CD14-positive monocyte (primary cell): Measurements from ENCODE around the gene AFF2. TPM values are rescaled to one million over a fixed set of nuclear protein-coding genes. Genes with fewer than 3 reads are reported as not detected.

Experiments
- DNase-seq, 3 donors: peaks; one replicate each; pipeline ENCODE4 v3.0.0-alpha.2; 2011 to 2022
- H2AFZ ChIP-seq: 2 replicates; pipeline ENCODE4 v1.6.0; 2012; ENCODE audit warnings: mild to moderate bottlenecking, low read depth, low read length, inconsistent platforms; ENCODE audit not compliant: insufficient read depth, poor library complexity, severe bottlenecking
- H3K27ac ChIP-seq, 2 donors: 1 replicate in 1 of 2; 2 replicates in 1 of 2; pipeline ENCODE4 v1.5.1; 2012 to 2013; ENCODE audit warnings: low read length in 2 of 2, control low read depth in 1 of 2, inconsistent platforms in 1 of 2, low read depth in 1 of 2, mild to moderate bottlenecking in 1 of 2
- H3K27me3 ChIP-seq, 2 donors: one replicate each; pipeline versions ENCODE4 v1.6.0 to v1.6.1; 2011 to 2013; ENCODE audit warnings: low read length in 2 of 2; ENCODE audit not compliant: control insufficient read depth in 2 of 2, insufficient read depth in 2 of 2
- H3K36me3 ChIP-seq, 2 donors: replicated peaks in 1 of 2; 1 replicate in 1 of 2; 2 replicates in 1 of 2; pipeline versions ENCODE4 v1.5.1 to v1.6.1; 2012 to 2013; ENCODE audit warnings: low read length in 2 of 2, control low read depth in 1 of 2, inconsistent platforms in 1 of 2, mild to moderate bottlenecking in 1 of 2; ENCODE audit not compliant: insufficient read depth in 2 of 2, control insufficient read depth in 1 of 2
- H3K4me1 ChIP-seq, 2 donors: 1 replicate in 1 of 2; 2 replicates in 1 of 2; pipeline versions ENCODE4 v1.5.1 to v1.6.1; 2012 to 2013; ENCODE audit warnings: low read length in 2 of 2, control low read depth in 1 of 2, inconsistent platforms in 1 of 2, mild to moderate bottlenecking in 1 of 2, moderate library complexity in 1 of 2; ENCODE audit not compliant: insufficient read depth in 2 of 2, control insufficient read depth in 1 of 2
- H3K4me2 ChIP-seq: replicated peaks from 2 replicates; pipeline ENCODE3; 2012; ENCODE audit warnings: low read length, moderate library complexity, mild to moderate bottlenecking; ENCODE audit not compliant: poor library complexity, severe bottlenecking; ENCODE audit errors: extremely low read depth
- H3K4me3 ChIP-seq, 3 experiments: fragments of 200-600 bp in 1 of 3; sonication (generic) in 1 of 3; replicated peaks in 1 of 3; 1 replicate in 2 of 3; 2 replicates in 1 of 3; pipeline ENCODE4 v1.5.1; 2011 to 2013; ENCODE audit warnings: low read length in 3 of 3, mild to moderate bottlenecking in 3 of 3, control low read depth in 2 of 3, low read depth in 2 of 3, inconsistent platforms in 1 of 3, moderate library complexity in 1 of 3
- H3K79me2 ChIP-seq: 2 replicates; pipeline ENCODE4 v1.6.0; 2012; ENCODE audit warnings: mild to moderate bottlenecking, control low read depth, inconsistent platforms, low read length, moderate library complexity; ENCODE audit not compliant: insufficient read depth
- H3K9ac ChIP-seq: 2 replicates; pipeline ENCODE4 v1.6.0; 2017; ENCODE audit warnings: low read length, mild to moderate bottlenecking; ENCODE audit not compliant: insufficient read depth, poor library complexity, severe bottlenecking
- H3K9me3 ChIP-seq, 2 donors: replicated peaks in 1 of 2; 1 replicate in 1 of 2; 2 replicates in 1 of 2; pipeline versions ENCODE4 v1.5.1 to v1.6.1; 2012 to 2013; ENCODE audit warnings: low read length in 2 of 2, control low read depth in 1 of 2; ENCODE audit not compliant: control insufficient read depth in 1 of 2, insufficient read depth in 1 of 2
- H4K20me1 ChIP-seq: 2 replicates; pipeline ENCODE4 v1.6.0; 2012; ENCODE audit warnings: mild to moderate bottlenecking, low read length, control low read depth, moderate library complexity; ENCODE audit not compliant: insufficient read depth
- H3K27ac Mint-ChIP-seq, 7 donors: one replicate each; pipeline ENCODE4 v1.8.0; 2020; ENCODE audit warnings: mild to moderate bottlenecking in 7 of 7, mixed read lengths in 7 of 7, moderate library complexity in 6 of 7, inconsistent platforms in 2 of 7
- H3K27me3 Mint-ChIP-seq, 3 donors: one replicate each; pipeline ENCODE4 v1.8.0; 2021 to 2022; ENCODE audit warnings: low read depth in 3 of 3, mild to moderate bottlenecking in 3 of 3, mixed read lengths in 3 of 3, moderate library complexity in 3 of 3, inconsistent platforms in 1 of 3
- H3K36me3 Mint-ChIP-seq, 2 donors: one replicate each; pipeline ENCODE4 v1.8.0; 2020; ENCODE audit warnings: mixed read lengths in 2 of 2, inconsistent platforms in 1 of 2, mild to moderate bottlenecking in 1 of 2
- H3K4me1 Mint-ChIP-seq: one replicate; pipeline ENCODE4 v1.8.0; 2020; ENCODE audit warnings: mild to moderate bottlenecking, mixed read lengths
- H3K4me3 Mint-ChIP-seq, 2 donors: one replicate each; pipeline ENCODE4 v1.8.0; 2020; ENCODE audit warnings: mild to moderate bottlenecking in 2 of 2, mixed read lengths in 2 of 2, moderate library complexity in 1 of 2
- H3K9me3 Mint-ChIP-seq, 7 donors: one replicate each; pipeline ENCODE4 v1.8.0; 2020 to 2022; ENCODE audit warnings: mixed read lengths in 7 of 7, mild to moderate bottlenecking in 6 of 7, moderate library complexity in 6 of 7, inconsistent platforms in 2 of 7
- CTCF ChIP-seq: fragments of 200-600 bp; IDR thresholded peaks from one replicate; pipeline ENCODE4 v1.8.0; 2022; ENCODE audit warnings: antibody characterized with exemption, mild to moderate bottlenecking
- WGBS: methylation state at CpG from one replicate; pipeline ENCODE4 v1.1.5; 2013; ENCODE audit warnings: missing lambda C conversion rate; ENCODE audit not compliant: insufficient coverage; 5-methylcytosine and 5-hydroxymethylcytosine counted together
- intact Hi-C, 2 donors: fragments of 100-400 bp; cut with micrococcal nuclease; formaldehyde crosslinking; loops; one replicate each; pipeline versions ENCODE4 v1.15.0 to v1.15.1; 2023
- polyA plus RNA-seq, 3 donors: library from polyadenylated mRNA; depleted of rRNA in 1 of 3; unstranded in 2 of 3; stranded (reverse) in 1 of 3; fragments of 300-500 nt in 2 of 3; fragments of >200 nt in 1 of 3; fragmentation: Illumina TruSeq in 2 of 3; gene quantifications; 1 replicate in 2 of 3; 2 replicates in 1 of 3; pipeline ENCODE4 v1.2.3, GENCODE V29; 2012 to 2021

Gene AFF2
- polyA plus RNA-seq, 3 donors: 0.07 to 1.1 (median 0.70) TPM

DNA sequence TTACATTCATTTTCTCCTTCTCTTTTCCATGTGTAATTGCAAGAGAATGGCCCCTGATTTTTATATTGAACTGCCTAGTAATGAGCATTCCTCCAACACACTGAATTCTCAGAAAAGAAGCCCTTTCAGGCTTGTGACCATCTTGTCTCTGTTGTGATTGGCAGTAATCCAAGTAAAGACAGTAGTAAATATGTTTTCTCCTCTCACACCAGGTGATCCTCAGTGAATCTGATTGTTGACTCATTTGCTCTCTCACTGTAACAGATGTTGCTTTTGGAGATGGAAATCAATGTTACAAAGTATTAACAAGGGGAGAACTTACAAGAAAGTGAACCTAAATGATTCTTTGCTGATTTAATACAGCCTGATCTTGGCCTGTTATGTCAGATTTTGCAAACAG, 271.0 kb downstream of the AFF2 start:
- Histone ChIP-seq H3K4me2 (no peak overlapping the region), H3K36me3 (no peaks in the 10 kb centered on the region), H2AFZ (no peak overlapping the region), H3K27me3 (no peaks in the 10 kb centered on the region), H3K9ac (no peak overlapping the region), H3K4me3 (no peak overlapping the region), H3K27ac (no peak overlapping the region), H3K9me3 (no peaks in the 10 kb centered on the region), H3K4me1 (no peaks in the 10 kb centered on the region), H3K79me2 (no peaks in the 10 kb centered on the region), H4K20me1 (no peaks in the 10 kb centered on the region)
- peaks cover 0 to 3% of the 10 kb centered on the region in 2 donors for H3K36me3 Mint-ChIP-seq
- H3K4me3 Mint-ChIP-seq: no peak overlapping the region
- H3K27ac Mint-ChIP-seq: no peak overlapping the region
- no peaks in the 10 kb centered on the region for H3K4me1 Mint-ChIP-seq
- intact Hi-C loops: no loop called here
- no peaks in the 10 kb centered on the region for H3K27me3 Mint-ChIP-seq
- no peak for DNase-seq
- H3K9me3 Mint-ChIP-seq: peaks cover 0 to 4% (median 1%) of the 10 kb centered on the region in 7 donors
- TF ChIP-seq CTCF: no peak

GRCh38 chrX:148774276-148774675, 273.9 kb downstream of the AFF2 start:
- Histone ChIP-seq H3K4me3 (no peak overlapping the region), H3K9me3 (no peaks in the 10 kb centered on the region)
- intact Hi-C loops: no loop called here

More at GRCh38 chrX:148774276-148774675, 273.9 kb downstream of the AFF2 start:
- Mint-ChIP-seq H3K4me3 (no peak overlapping the region), H3K9me3 (peaks cover 4 to 22% (median 10%) of the 10 kb centered on the region in 7 donors), H3K27me3 (peaks cover 0 to 1% (median 0%) of the 10 kb centered on the region in 3 donors), H3K27ac (no peak overlapping the region), H3K36me3 (peaks cover 0 to 3% of the 10 kb centered on the region in 2 donors), H3K4me1 (no peaks in the 10 kb centered on the region)
- Histone ChIP-seq H3K79me2 (no peaks in the 10 kb centered on the region), H3K36me3 (no peaks in the 10 kb centered on the region), H2AFZ (no peak overlapping the region), H3K9ac (no peak overlapping the region), H4K20me1 (no peaks in the 10 kb centered on the region), H3K27ac (no peak overlapping the region), H3K4me2 (no peak overlapping the region), H3K4me1 (no peaks in the 10 kb centered on the region), H3K27me3 (no peaks in the 10 kb centered on the region)
- no peak for TF ChIP-seq CTCF
- no CpG with 5 or more reads among the region's 4 CpGs for WGBS
- no peak for DNase-seq
